H1 (cell line): ENCODE data around the gene SLC7A6OS. TPM values are rescaled to one million over a fixed set of nuclear protein-coding genes. Genes with fewer than 3 reads are reported as not detected.

ENCODE experiments used
- CTCF ChIA-PET: fragments of 300-600 bp; sonication (Branson Sonifier 250); formaldehyde crosslinking; loops from one replicate; lab custom pipeline; 2021; ENCODE audit not compliant: partially characterized antibody; lab: Charles Lee
- POLR2A ChIA-PET: fragments of 300-600 bp; sonication (Branson Sonifier 250); formaldehyde crosslinking; loops from one replicate; lab custom pipeline; 2021; ENCODE audit warnings: inconsistent platforms; ENCODE audit not compliant: partially characterized antibody; lab: Charles Lee
- DNase-seq, 2 experiments: peaks; one replicate each; pipeline versions ENCODE4 v3.0.0 to v3.0.0-alpha.2; 2010 to 2022; ENCODE audit warnings: low spot score in 2 of 2, low read depth in 1 of 2, mixed read lengths in 1 of 2
- FAIRE-seq: peaks from 2 replicates; lab custom pipeline; 2011; peaks lifted over from hg19 to GRCh38; lab: Jason Lieb, UNC
- H2AFZ ChIP-seq: 2 replicates; pipeline ENCODE4 v1.8.1; 2012; ENCODE audit warnings: low read length, inconsistent platforms
- H2AK5ac ChIP-seq: 2 replicates; pipeline ENCODE4 v1.6.1; 2013; ENCODE audit warnings: low read depth, low read length
- H2BK120ac ChIP-seq: replicated peaks from 2 replicates; pipeline ENCODE3; 2013; ENCODE audit warnings: low read depth, low read length, inconsistent platforms
- H2BK12ac ChIP-seq: 2 replicates; pipeline ENCODE4 v1.6.1; 2013; ENCODE audit warnings: low read depth, low read length
- H2BK15ac ChIP-seq: 2 replicates; pipeline ENCODE4 v1.6.1; 2013; ENCODE audit warnings: low read length
- H2BK20ac ChIP-seq: 2 replicates; pipeline ENCODE4 v1.6.1; 2013; ENCODE audit warnings: low read length
- H2BK5ac ChIP-seq: 2 replicates; pipeline ENCODE4 v1.6.1; 2013; ENCODE audit warnings: low read depth, low read length
- H3K14ac ChIP-seq: 2 replicates; pipeline ENCODE4 v1.6.1; 2013; ENCODE audit warnings: inconsistent platforms; ENCODE audit not compliant: insufficient read length
- H3K18ac ChIP-seq: 2 replicates; pipeline ENCODE4 v1.6.1; 2013; ENCODE audit warnings: low read length; ENCODE audit errors: extremely low read depth
- H3K23ac ChIP-seq: 2 replicates; pipeline ENCODE4 v1.6.1; 2013; ENCODE audit warnings: inconsistent platforms; ENCODE audit not compliant: insufficient read length
- H3K23me2 ChIP-seq: 2 replicates; pipeline ENCODE4 v1.6.1; 2013; ENCODE audit warnings: low read depth, low read length
- H3K27ac ChIP-seq: 2 replicates; pipeline ENCODE4 v1.6.1; 2011; ENCODE audit warnings: low read depth, low read length, inconsistent platforms
- H3K27me3 ChIP-seq, 4 experiments: replicated peaks in 1 of 4; 1 replicate in 1 of 4; 2 replicates in 3 of 4; pipeline versions ENCODE4 v1.6.1 to v1.8.1; 2011 to 2013; ENCODE audit warnings: low read length in 3 of 4, mild to moderate bottlenecking in 3 of 4, inconsistent platforms in 2 of 4, mixed read lengths in 2 of 4, moderate library complexity in 1 of 4; ENCODE audit not compliant: control insufficient read depth in 3 of 4, insufficient read depth in 3 of 4; ENCODE audit errors: extremely low read depth in 1 of 4
- H3K36me3 ChIP-seq, 4 experiments: 2 replicates each; pipeline versions ENCODE4 v1.6.1 to v1.8.1; 2011 to 2013; ENCODE audit warnings: mild to moderate bottlenecking in 4 of 4, low read length in 3 of 4, moderate library complexity in 2 of 4, control low read depth in 1 of 4, inconsistent platforms in 1 of 4; ENCODE audit not compliant: insufficient read depth in 4 of 4, control insufficient read depth in 2 of 4
- H3K4ac ChIP-seq: replicated peaks from 2 replicates; pipeline ENCODE3; 2013; ENCODE audit warnings: low read length, low read depth, mixed read lengths, inconsistent platforms; ENCODE audit not compliant: insufficient read length
- H3K4me1 ChIP-seq, 4 experiments: replicated peaks in 1 of 4; 1 replicate in 1 of 4; 2 replicates in 3 of 4; pipeline versions ENCODE4 v1.6.1 to v1.8.1; 2011 to 2013; ENCODE audit warnings: low read length in 3 of 4, inconsistent platforms in 2 of 4, mixed read lengths in 1 of 4; ENCODE audit not compliant: insufficient read depth in 4 of 4, control insufficient read depth in 3 of 4
- H3K4me2 ChIP-seq, 2 experiments: 2 replicates each; pipeline versions ENCODE4 v1.6.1 to v1.8.1; 2011 to 2013; ENCODE audit warnings: low read depth in 2 of 2, low read length in 2 of 2, control low read depth in 1 of 2, inconsistent platforms in 1 of 2, mild to moderate bottlenecking in 1 of 2; ENCODE audit not compliant: insufficient read depth in 1 of 2
- H3K4me3 ChIP-seq, 4 experiments: fragments of 200-600, 300-600 bp in 1 of 4; sonication (generic), shearing (Covaris generic), sonication (Bioruptor Twin) in 1 of 4; 2 replicates each; pipeline versions ENCODE4 v1.5.1 to v1.8.1; 2011 to 2016; ENCODE audit warnings: low read length in 4 of 4, low read depth in 3 of 4, control low read depth in 2 of 4, inconsistent platforms in 2 of 4, mild to moderate bottlenecking in 2 of 4, mixed read lengths in 1 of 4, moderate library complexity in 1 of 4; ENCODE audit not compliant: insufficient read depth in 2 of 4; ENCODE audit errors: extremely low read depth in 1 of 4
- H3K56ac ChIP-seq: replicated peaks from 2 replicates; pipeline ENCODE3; 2013; ENCODE audit warnings: low read depth, mild to moderate bottlenecking, mixed read lengths, low read length, inconsistent platforms; ENCODE audit not compliant: insufficient read length
- H3K79me1 ChIP-seq: 2 replicates; pipeline ENCODE4 v1.6.1; 2013; ENCODE audit warnings: low read depth, low read length, control low read depth
- H3K79me2 ChIP-seq, 2 experiments: 2 replicates each; pipeline versions ENCODE4 v1.6.1 to v1.8.1; 2012 to 2013; ENCODE audit warnings: low read length in 2 of 2, mild to moderate bottlenecking in 2 of 2, inconsistent platforms in 1 of 2; ENCODE audit not compliant: insufficient read depth in 2 of 2, control insufficient read depth in 1 of 2
- H3K9ac ChIP-seq, 4 experiments: replicated peaks in 1 of 4; 1 replicate in 1 of 4; 2 replicates in 3 of 4; pipeline versions ENCODE4 v1.6.1 to v1.8.1; 2011 to 2013; ENCODE audit warnings: low read depth in 3 of 4, low read length in 3 of 4, control low read depth in 2 of 4, mild to moderate bottlenecking in 2 of 4, moderate library complexity in 2 of 4, inconsistent platforms in 1 of 4; ENCODE audit errors: extremely low read depth in 1 of 4
- H3K9me3 ChIP-seq, 2 experiments: 2 replicates each; pipeline versions ENCODE4 v1.6.1 to v1.8.1; 2012 to 2013; ENCODE audit warnings: mild to moderate bottlenecking in 2 of 2, moderate library complexity in 2 of 2, control low read depth in 1 of 2, inconsistent platforms in 1 of 2, low read depth in 1 of 2, low read length in 1 of 2, mixed read lengths in 1 of 2; ENCODE audit not compliant: insufficient read depth in 2 of 2
- H4K20me1 ChIP-seq, 2 experiments: replicated peaks in 1 of 2; 2 replicates each; pipeline versions ENCODE3 to v1.8.1; 2011 to 2013; ENCODE audit warnings: inconsistent platforms in 2 of 2, low read length in 2 of 2, mild to moderate bottlenecking in 1 of 2; ENCODE audit not compliant: insufficient read depth in 2 of 2, control insufficient read depth in 1 of 2
- H4K5ac ChIP-seq: 2 replicates; pipeline ENCODE4 v1.6.1; 2013; ENCODE audit warnings: low read length, low read depth, mixed read lengths, inconsistent platforms; ENCODE audit not compliant: insufficient read length
- H4K8ac ChIP-seq: 2 replicates; pipeline ENCODE4 v1.8.0; 2013; ENCODE audit warnings: mild to moderate bottlenecking, moderate library complexity, low read length, inconsistent platforms; ENCODE audit not compliant: insufficient read depth; ENCODE audit errors: extremely low read depth
- H4K91ac ChIP-seq: replicated peaks from 2 replicates; pipeline ENCODE3; 2013; ENCODE audit warnings: low read length, mixed read lengths, inconsistent platforms; ENCODE audit not compliant: insufficient read length
- ASH2L ChIP-seq: fragments of 200-600, 300-600 bp; sonication (generic); IDR thresholded peaks from one replicate; pipeline ENCODE4 v1.7.1; 2017; ENCODE audit warnings: low read length
- CHD1 ChIP-seq: IDR thresholded peaks from 2 replicates; pipeline ENCODE4 v1.6.1; 2012; ENCODE audit warnings: low read depth, low read length, improper control_type of control experiment
- FOSL1 ChIP-seq: IDR thresholded peaks from 2 replicates; pipeline ENCODE4 v1.6.1; 2011; ENCODE audit warnings: mild to moderate bottlenecking, low read depth, low read length, moderate library complexity; ENCODE audit not compliant: insufficient read depth
- PHF8 ChIP-seq: fragments of 200-600 bp; sonication (generic); conservative IDR thresholded peaks from 2 replicates; pipeline ENCODE4 v1.7.1; 2012; ENCODE audit warnings: low read depth, mild to moderate bottlenecking, inconsistent platforms, low read length, moderate library complexity
- RXRA ChIP-seq: IDR thresholded peaks from 2 replicates; pipeline ENCODE4 v1.6.1; 2011; ENCODE audit warnings: low read depth, mild to moderate bottlenecking, low read length, moderate library complexity; ENCODE audit not compliant: insufficient read depth
- TCF12 ChIP-seq: IDR thresholded peaks from 2 replicates; pipeline ENCODE4 v1.6.1; 2011; ENCODE audit warnings: low read depth, mild to moderate bottlenecking, low read length
- WGBS, 2 experiments: shearing (Covaris generic) in 1 of 2; methylation state at CpG; one replicate each; pipeline versions ENCODE4 v1.1.6 to v1.1.7; 2013 to 2015; ENCODE audit warnings: low lambda C conversion rate in 2 of 2, mixed read lengths in 2 of 2, inconsistent platforms in 1 of 2, low coverage in 1 of 2, missing lambda C conversion rate in 1 of 2; ENCODE audit not compliant: insufficient replicate concordance in 2 of 2, insufficient coverage in 1 of 2, insufficient read length in 1 of 2; ENCODE audit errors: extremely low coverage in 1 of 2, missing lambda C conversion rate in 1 of 2; 5-methylcytosine and 5-hydroxymethylcytosine counted together
- polyA plus RNA-seq, 7 experiments: library from polyadenylated mRNA; depleted of rRNA in 3 of 7; stranded (reverse) in 5 of 7; unstranded in 2 of 7; fragments of >200 nt in 5 of 7; fragments of 200-250 nt in 2 of 7; gene quantifications; 1 replicate in 5 of 7; 2 replicates in 1 of 7; 4 replicates in 1 of 7; pipeline versions ENCODE4 v1.2.1 to v1.2.3, GENCODE V29; 2011 to 2013; ENCODE audit warnings: missing spikeins in 2 of 7, mixed read lengths in 2 of 7
- total RNA-seq: library from RNA; stranded (reverse); fragmentation: NEBNext Ultra II Directional; extraction: Animal tissue kit (Norgen Biotek cat#: 25700); gene quantifications from 2 replicates; pipeline ENCODE4 v1.2.1, GENCODE V29; 2021
- TF ChIP-seq, protein P1 (sequence below): IDR thresholded peaks from 2 replicates; pipeline ENCODE4 v1.6.1; 2012; ENCODE audit warnings: inconsistent platforms
- TF ChIP-seq, protein P2 (sequence below): IDR thresholded peaks from 2 replicates; pipeline ENCODE4 v1.6.1; 2012; ENCODE audit warnings: low read length, inconsistent platforms

SLC7A6OS gene
- total and polyA plus RNA-seq, 2 of the 8 experiments (the other 6 are each of a cell fraction or from before 2014, with no cell fraction given): 7.3 to 21.3 TPM

DNA sequence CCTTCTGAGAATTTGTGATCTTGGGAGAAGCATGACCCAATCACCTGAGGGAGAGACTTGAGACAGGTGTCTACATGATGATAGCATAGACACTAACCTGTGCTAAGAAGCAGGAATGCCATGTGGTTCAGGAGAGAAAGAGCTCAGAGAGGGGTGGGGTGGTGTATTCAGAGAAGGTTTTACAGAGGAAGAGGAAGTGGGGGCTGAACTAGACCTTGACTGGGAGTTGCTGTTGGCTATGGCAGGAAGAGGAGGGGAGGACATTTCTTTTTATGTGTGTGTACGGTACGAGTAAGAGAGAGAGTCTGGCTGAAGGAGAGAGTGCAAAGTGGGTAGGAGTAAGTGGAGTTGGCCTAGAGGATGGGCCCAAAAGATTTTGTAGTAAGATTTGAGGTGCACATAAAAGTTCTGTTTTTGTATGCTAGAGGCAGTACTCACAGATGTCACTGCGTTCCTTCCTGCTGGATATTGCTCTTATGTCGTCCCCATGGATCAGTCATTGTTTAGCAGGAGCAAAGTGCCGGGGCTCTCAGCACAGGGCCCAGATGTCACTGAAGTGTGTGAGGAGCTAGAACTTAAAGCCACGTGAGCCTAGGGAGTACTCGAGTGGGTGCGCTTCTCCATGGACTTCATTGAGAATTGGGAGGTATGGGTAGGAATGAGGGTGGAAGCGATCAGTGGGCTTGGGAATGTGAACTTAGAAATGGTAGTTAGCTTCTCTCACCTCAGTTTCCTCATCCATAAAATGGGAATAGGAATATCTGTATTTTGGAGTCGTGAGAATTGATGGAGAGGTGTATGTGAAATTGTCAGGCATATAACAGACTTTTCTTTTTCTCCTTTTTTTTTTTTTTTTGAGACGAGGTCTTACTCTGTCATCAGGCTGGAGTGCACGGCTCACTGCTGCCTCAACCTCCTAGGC lies 24.3 kb downstream of the SLC7A6OS start:
- no peak overlapping the region for H2AK5ac ChIP-seq
- H4K20me1 ChIP-seq: peaks cover 2 to 13% of the 10 kb centered on the region in 2 experiments
- H4K5ac ChIP-seq: no peak overlapping the region
- H3K4me1 ChIP-seq: no peaks in the 10 kb centered on the region
- no peak overlapping the region for H3K9ac ChIP-seq
- no peak overlapping the region for H3K4ac ChIP-seq
- no peak for FAIRE-seq
- H3K9me3 ChIP-seq: no peaks in the 10 kb centered on the region
- H3K79me2 ChIP-seq: no peaks in the 10 kb centered on the region
- H3K79me1 ChIP-seq: 0 out of 2 replicates have a peak, but pooled peaks cover 3% of the 10 kb centered on the region
- no peak overlapping the region for H3K14ac ChIP-seq
- no peak overlapping the region for H4K8ac ChIP-seq
- peaks cover 0 to 7% (median under 1%) of the 10 kb centered on the region in 4 experiments; a peak in 5 of 8 replicates for H3K36me3 ChIP-seq
- H2BK20ac ChIP-seq: no peak overlapping the region
- CTCF ChIA-PET: interaction anchor here (1.3 to 20.4 kb wide), 4 partner anchors 9 to 25 kb away, joined by 3 to 233 read pairs (median 8); partner anchors contain the start of gene SLC7A6
- POLR2A ChIA-PET: interaction anchor here (2.4 to 4.9 kb wide), 3 partner anchors 13 to 25 kb away, joined by 9 to 19 read pairs (median 11); partner anchors contain the start of genes PRMT7, SLC7A6 and SLC7A6OS
- DNase-seq: no peak
- H3K23ac ChIP-seq: no peak overlapping the region
- H4K91ac ChIP-seq: no peak overlapping the region
- no peak overlapping the region for H2BK15ac ChIP-seq
- H2AFZ ChIP-seq: no peak overlapping the region
- no peak overlapping the region for H3K4me2 ChIP-seq
- no peaks in the 10 kb centered on the region; the same call in 1 of the 2 replicates for H3K23me2 ChIP-seq
- no peak overlapping the region for H2BK5ac ChIP-seq
- 91% methylated on average over 10 of the region's 12 CpGs; no CpG with 5 or more reads in 1 of the 2 experiments for WGBS, 2 experiments
- H3K18ac ChIP-seq: no peak overlapping the region
- no peaks in the 10 kb centered on the region for H3K27me3 ChIP-seq
- no peak overlapping the region for H2BK12ac ChIP-seq
- no peak overlapping the region for H3K4me3 ChIP-seq
- H2BK120ac ChIP-seq: no peak overlapping the region
- H3K27ac ChIP-seq: no peak overlapping the region
- no peak overlapping the region for H3K56ac ChIP-seq
- TF ChIP-seq, protein P1, sequence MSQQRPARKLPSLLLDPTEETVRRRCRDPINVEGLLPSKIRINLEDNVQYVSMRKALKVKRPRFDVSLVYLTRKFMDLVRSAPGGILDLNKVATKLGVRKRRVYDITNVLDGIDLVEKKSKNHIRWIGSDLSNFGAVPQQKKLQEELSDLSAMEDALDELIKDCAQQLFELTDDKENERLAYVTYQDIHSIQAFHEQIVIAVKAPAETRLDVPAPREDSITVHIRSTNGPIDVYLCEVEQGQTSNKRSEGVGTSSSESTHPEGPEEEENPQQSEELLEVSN: no peak
- no peak for TF ChIP-seq TCF12
- no peak for TF ChIP-seq CHD1
- TF ChIP-seq, protein P2, sequence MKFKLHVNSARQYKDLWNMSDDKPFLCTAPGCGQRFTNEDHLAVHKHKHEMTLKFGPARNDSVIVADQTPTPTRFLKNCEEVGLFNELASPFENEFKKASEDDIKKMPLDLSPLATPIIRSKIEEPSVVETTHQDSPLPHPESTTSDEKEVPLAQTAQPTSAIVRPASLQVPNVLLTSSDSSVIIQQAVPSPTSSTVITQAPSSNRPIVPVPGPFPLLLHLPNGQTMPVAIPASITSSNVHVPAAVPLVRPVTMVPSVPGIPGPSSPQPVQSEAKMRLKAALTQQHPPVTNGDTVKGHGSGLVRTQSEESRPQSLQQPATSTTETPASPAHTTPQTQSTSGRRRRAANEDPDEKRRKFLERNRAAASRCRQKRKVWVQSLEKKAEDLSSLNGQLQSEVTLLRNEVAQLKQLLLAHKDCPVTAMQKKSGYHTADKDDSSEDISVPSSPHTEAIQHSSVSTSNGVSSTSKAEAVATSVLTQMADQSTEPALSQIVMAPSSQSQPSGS: no peak
- no peak for TF ChIP-seq FOSL1
- no peak for TF ChIP-seq RXRA
- TF ChIP-seq ASH2L: no peak
- no peak for TF ChIP-seq PHF8
